MV-4-11 (cell line): Measurements from ENCODE around the gene CT47C1.
"Not testable (repeated sequence)": the region's sequence is repeated elsewhere in the genome, so short reads cannot be mapped to it uniquely, and the experiment has no call there.

Experiments used
- DNase-seq: peaks from one replicate; lab custom pipeline; 2025; lab: John Stamatoyannopoulos, UW

The CT47C1 gene

DNA sequence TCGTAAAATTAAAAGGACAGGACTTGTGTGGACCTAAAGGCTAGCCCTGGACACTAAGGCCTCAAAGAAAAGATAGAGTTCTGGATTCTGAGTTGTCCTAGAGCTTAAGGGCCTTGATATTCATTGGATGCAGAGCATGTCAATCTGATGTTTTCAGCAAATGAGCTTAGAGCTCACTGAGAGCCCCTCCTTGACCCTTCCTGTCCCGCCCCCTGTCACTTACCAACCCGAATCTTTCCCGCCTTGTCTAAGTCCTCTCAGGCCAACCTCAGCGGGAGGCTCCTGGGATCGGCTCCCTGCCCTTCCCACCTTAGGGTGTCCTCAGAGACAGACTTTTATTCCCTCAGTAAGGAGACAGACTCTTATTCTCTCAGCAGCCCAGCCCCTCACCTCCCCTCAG, at the start of gene CT47C1:
Gene CT47C1 (plus strand): TSS at position 250 of the 400 bp plus-strand sequence. CDS start 233 bp downstream, outside the sequence.
- DNase-seq, result no peak

DNA sequence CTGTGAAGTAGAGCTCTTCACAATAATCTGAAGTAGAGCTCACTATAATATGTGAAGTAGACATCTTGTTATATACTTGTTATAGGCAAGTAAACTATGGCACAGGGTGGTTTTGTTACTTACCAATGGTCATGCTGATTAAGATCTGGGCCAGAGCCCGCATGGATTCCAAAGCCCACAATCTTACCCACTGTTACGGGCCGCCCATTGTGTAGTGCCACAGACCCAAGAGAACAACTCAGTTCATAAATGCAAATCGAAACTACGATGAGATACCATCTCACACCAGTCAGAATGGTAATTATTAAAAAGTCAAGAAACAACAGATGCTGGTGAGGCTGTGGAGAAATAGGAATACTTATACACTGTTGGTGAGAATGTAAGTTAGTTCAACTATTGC, 46.9 kb upstream of the CT47C1 start:
- DNase-seq, result no peak

DNA sequence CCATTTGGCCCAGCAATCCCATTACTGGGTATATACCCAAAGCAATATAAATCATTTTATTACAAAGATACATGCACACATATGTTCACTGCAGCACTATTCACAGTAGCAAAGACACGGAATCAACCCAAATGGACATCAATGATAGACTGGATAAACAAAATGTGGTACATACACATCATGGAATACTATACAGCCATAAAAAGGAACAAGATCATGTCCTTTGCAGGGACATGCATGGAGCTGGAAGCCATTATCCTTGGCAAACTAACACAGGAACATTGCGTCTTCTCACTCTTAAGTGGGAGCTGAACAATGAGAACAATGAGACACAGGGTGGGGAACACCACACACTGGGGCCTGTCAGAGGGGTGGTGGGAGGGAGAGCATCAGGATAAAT, 46.4 kb upstream of the CT47C1 start:
- not testable (repeated sequence) for DNase-seq

DNA sequence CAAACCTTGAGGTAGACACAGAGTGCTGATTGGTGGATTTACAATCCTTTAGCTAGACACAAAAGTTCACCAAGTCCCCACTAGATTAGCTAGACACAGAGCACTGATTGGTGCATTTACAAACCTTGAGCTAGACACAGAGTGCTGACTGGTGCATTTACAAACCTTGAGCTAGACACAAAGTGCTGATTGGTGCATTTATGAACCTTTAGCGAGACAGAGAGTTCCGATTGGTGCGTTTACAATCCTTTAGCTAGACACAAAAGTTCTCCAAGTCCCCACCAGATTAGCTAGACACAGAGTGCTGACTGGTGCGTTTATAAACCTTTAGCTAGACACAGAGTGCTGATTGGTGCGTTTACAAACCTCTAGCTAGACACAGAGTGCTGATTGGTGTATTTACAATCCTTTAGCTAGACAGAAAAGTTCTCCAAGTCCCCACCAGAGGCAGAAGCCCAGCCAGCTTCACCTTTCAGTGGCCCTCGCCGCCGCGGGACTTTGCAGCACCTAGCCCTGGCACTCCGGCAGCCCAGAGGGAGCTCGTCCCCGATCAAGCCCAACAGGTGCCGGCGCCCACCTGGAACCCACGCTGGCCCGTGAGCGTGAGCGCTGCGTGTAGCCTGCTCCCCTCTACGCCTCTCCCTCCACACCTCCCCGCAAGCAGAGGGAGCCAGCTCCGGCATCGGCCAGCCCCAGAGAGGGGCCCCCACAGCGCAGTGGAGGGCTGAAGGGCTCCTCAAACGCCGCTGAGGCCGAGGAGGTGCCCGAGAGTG, 44.6 kb upstream of the CT47C1 start:
- not testable (repeated sequence) for DNase-seq

DNA sequence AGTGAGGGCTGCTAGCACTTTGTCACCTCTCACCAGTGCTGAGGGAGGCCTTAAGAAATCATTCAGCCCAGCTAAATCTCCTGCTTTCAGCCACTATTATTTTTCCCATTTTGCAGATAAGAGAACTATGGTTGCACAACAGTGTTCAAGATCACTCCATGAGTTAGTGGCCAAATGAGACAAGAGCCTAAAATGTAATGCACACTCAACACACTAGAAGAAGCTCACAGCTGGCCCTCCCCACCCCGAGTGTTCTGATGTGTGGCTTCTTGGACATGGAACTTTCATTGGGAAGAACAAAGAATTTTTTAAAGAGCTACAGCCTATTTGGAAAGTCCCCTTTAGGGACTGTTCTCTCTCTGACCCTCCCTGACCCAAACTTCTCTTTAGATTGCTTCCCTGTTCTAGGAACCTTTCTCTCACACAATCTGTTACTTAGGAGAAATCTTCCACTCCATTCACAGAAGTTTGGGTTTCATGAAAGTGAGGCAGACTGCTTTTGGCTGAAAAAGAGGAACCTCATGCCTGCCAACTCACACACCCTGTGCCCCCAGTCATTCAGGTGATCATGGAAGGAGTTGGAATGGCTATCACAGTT, 44.0 kb upstream of the CT47C1 start:
- DNase-seq, result peak; percentile 2

DNA sequence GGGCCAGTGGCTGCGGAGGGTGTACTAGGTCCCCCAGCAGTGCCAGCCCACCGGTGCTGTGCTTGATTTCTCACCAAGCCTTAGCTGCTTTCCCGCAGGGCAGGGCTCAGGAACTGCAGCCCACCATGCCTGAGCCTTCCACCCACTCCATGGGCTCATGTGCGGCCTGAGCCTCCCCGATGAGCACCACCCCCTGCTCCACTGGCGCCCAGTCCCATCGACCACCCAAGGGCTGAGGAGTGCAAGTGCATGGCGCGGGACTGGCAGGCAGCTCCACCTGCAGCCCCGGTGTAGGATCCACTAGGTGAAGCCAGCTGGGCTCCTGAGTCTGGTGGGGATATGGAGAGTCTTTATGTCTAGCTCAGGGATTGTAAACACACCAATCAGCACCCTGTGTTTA, 43.1 kb upstream of the CT47C1 start:
- DNase-seq, result not testable (repeated sequence)

DNA sequence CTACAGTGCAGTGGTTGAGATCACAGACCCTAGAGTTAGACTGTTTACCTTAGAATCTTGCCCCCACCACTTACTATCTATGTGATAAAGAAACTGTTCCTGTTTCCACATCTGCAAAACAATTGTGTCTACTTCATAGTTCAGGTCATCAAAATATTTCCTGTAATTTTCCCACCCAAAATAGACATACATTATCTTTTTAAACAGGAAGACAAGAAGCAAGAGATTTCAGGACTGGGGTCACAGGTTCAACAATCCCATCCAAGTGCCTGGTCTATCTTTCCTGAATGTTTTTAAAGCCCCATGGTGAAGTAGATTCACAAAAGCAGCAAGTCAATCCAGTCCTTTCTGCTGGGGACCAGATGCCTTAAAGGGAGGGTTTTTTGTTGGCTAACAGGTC, 41.8 kb upstream of the CT47C1 start:
- no peak for DNase-seq

DNA sequence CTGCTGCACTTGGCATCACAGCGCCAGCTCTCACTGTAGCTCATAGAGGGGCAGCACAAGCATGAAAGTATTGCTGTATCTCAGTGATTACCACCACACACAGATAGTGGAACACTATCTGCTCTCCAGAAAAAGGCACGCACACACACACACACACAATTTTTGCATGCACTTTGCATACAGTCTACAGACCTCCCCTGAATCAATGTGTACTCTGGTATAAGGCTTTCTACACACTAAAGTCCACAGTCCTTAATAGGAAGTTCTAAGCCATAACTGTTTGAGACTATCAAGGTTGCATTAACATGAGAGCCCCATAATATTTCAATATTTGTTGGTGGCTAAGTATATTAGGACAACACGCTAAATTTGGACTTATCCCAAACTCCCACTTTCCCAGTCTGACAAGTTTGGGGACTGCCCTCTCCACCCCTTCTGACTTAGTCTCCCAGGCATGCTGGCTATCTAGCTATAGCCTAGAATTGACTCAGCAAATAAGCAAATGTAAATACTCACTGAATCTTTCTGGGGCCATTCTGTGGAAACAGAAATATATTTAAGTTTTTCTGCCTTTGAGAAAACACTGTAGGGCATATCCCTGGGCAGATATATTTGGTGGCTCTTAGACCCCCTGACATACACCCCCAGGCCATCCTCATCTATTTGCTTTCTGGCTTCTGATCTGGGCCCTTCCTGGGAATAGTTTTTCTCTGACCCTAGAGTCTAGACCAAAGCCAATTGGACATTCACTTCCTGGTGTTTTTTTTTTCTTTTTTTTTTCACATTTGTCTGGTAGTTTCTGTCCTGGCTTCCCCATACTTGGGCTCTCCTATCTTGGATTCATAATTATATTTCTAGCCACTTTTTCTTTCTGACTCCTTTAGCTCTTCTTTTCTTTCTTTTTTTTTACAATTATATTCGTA, 36.4 kb upstream of the CT47C1 start:
- no peak for DNase-seq

DNA sequence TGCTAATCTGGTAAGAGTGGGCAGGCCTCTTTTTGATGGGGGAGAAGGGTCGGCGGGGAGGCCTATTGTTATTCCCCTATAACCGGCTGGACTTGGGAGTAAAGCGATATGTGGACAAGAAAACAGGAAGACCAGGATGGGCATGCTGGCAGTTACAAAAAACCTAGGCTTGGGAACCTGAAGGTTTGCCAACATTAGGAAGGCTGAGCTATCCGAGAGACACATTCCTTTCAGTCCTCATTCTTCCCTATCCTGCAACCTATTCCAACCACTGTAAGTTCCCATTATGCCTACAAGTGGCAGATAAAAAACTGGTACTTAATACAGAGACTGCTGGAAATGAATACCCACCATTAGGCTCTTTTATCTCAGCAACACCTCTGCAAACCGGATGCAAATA, 32.4 kb upstream of the CT47C1 start:
- no peak for DNase-seq

DNA sequence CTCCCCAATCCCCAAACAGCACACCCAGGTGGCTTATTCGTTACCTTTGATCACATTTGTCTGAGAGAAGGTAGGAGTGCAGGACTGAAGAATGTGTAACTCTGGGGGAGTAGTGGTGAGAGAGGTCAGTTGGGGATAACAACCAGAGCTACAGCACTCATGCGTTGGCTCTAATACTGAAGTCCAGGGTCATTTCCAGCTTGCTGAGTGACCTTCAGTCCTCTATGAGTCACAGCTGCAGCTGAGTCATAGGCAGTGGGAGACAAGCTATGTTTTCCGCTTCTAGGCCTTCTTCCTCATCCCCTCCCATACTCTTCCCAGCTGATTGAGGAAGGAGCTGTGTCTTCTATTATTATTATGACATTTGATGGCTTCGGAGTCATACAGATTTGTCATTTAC, 31.6 kb upstream of the CT47C1 start:
- DNase-seq, result peak; percentile 0

DNA sequence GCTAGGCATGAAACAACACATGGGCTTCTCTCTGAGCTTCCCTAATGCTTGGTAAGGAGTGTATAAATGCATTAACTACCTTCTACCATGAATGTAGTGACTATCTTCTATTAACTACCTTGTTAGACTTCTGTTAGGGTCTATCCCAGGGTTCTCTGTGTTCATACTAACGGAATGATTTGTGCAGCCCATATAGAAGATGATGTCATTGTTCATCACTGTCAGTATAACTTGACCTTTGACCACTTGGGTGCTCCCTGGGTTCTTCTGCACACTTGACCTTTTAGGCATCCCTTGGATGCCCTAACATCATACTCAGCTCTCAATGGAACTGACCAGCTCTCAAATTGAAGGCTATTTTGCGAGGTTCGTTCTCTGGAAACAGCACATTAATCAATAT, 30.8 kb upstream of the CT47C1 start:
- no peak for DNase-seq

DNA sequence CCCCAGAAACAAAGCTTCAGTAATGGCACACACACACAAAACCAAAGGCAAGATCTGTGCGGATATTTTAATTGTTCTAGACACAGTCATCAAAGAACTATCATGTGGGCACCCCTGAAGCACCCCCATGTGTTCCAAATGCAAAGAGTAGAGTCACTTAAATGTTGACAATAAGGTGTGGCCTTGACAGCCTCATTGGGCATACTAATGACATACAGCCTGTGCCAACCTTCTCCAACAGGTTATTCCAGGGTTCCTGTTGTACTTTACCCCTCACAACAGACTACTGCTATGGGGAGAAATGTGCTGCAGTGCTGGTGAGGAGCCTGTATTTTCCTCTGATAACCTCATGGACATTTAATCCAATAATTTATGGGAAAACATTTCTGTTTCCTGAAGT, 29.8 kb upstream of the CT47C1 start:
- no peak for DNase-seq

DNA sequence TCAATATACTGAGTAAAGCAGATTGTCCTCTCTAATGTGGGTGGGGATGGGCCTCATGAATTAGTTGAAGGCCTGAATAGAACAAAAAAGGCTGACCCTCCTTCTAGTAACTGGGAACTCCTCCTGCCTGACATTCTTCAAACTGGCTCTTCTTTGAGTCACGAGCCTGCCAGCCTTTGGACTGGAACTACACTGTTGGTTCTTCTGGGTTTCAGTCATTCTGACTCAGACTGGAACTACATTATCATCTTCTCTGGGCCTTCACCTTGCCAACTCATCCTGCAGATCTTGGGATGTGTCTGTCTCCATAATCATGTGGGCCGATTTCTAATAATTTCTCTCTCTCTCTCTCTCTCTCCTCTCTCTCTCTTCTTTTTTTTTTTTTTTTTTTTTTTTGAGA, 26.9 kb upstream of the CT47C1 start:
- DNase-seq, result no peak

DNA sequence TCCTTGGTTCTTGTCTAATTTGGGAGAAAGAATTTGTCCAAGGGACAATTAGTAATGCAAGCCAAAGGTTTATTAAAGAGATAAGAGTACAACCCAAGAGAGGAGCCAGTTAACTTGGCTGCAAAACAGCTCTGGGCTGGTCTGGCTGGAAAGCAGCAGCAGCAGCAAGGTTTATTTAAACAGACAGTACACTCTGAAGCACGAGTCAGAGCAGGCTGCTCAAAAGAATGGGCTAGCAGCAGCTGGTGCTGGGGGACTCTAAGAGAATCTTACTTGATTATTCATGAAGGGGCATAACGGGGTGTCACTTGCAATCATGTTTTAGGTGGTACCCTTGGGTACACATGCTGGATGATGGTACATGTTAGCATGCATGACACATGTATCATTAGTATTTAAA, 17.1 kb upstream of the CT47C1 start:
- no peak for DNase-seq

DNA sequence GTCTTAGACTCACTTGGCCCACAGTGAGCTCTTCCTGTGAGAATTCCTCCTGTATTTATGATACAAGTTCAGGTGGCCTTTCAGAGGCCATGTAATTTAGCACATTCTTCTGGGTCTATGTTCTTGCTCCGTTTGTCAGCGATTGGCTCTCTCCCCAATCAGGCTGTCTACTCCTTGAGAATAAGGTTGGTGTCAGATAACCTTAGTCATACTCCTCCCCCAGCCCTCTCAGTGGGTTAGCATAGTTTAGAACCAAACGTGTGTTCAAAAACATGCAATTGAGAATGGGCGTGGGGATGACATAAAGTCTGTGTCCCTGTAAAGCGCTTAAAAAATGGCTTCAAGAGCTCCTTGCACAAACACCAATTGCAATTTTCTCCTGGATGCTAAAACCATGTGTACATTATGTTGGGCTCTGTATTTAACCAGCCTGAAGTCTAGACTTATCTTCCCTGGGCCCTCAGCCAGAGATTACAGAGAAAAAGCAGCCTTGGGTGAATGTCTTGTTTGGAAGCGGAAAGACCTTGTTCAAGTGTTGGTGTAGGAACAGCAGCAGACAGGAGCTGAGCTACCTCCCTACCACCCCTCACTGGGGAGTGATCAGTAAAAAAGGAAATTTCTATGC, 9.9 kb upstream of the CT47C1 start:
- DNase-seq, result no peak

DNA sequence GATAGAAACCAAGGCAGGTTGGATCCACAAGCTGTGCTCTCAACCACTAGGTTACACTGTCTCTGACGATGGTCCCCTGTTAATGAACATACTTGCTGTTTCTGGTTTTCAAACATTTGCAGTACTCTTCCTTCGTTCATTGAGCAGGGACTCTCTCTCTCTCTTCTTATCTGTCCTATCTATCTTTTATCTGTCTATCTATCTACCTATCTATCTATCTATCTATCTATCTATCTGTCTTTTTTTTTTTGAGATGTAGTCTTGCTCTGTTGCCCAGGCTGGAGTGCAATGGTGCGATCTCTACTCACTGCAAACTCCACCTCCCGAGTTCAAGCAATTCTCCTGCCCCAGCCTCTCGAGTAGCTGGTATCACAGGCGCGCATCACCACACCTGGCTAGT, 9.4 kb upstream of the CT47C1 start:
- DNase-seq, result no peak

DNA sequence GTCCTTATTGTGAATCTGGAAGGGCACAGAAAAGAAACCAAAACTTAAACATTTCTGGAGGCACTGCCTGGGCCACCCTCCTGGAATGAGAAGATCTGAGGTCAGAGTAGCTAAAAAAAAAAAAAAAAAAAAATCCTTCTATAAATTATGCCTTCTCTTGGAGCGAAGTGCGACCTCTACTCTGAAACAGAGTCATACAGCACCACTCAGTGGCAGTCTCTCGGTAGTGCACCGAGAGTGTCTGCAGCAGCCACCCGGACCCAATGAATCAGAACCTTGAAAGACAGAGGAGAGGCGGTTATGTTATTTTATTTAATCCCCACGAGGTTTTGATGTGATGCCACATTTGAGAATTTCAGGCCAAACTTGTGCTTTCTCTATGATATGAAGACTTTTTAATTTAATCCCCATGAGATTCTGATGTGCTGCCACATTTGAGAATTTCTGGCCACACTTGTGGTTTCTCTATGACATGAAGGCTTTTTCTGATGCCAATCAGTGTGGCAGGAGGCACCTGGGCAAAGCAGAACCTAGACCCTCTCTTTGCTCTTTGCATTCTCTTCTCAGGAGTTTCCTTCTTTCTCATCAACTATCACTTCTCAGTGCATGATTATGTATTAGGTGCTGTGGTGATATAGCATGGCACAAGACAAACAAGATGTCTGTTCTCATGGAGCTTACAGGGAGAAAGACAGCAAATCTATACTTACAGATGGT, 5.6 kb upstream of the CT47C1 start:
- DNase-seq, result peak; percentile 27

DNA sequence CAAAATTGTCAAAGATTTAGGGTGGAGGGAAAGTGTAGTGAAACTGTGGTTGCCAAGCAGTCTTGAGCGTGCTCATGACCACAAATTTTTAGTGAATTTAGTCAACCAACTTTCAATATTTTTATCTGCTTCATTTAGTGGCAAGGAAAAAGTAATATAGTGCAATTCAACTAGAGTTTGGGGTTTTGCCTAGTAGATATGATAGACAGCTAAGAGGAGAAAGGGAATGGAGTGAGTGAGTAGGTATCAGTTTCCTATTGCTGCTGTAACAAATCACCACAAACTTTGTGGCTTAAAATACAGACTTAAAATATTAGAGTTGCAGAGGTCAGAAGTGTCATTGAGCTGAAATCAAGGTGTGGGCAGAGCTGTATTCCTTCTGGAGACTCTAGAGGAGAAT, 3.7 kb upstream of the CT47C1 start:
- no peak for DNase-seq

DNA sequence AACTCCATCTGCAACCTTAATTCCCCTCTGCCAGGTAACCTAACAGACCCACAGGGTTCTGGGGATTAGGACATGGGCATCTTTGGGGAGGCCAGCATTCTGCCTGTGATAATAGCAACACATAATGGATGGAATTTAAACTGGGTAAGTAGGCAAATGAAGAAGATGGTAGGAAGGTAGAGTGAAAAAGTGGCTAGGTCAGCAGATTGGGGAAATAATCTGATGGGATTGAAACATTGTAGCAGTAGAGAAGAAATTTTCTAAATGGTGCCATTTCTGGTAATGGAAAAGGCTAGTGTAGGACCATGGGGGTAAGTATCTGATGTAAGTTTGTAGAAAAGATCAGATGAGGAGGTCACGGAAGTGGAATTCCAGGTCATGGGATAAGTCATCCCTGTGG, 3.0 kb upstream of the CT47C1 start:
- DNase-seq, result no peak

DNA sequence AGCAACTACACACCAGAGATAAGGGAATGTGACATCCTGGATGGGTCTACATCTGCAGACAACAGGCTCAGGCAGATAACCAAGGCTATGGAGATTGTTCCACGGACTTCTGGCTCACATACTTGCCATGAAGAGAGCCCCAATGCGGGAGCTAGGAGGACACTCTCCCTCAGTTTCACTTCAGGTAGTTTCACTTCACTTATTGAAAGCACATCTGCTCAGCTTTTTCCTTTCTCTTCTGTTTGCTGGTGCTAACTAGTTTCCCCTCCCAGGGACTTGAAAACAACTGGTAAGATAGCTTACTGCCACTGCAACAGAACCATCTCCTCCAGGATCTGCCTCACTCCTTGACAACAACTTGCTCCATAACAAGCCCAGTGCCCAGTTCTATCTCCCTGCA, 1.4 kb upstream of the CT47C1 start:
- peak; percentile 42 for DNase-seq

DNA sequence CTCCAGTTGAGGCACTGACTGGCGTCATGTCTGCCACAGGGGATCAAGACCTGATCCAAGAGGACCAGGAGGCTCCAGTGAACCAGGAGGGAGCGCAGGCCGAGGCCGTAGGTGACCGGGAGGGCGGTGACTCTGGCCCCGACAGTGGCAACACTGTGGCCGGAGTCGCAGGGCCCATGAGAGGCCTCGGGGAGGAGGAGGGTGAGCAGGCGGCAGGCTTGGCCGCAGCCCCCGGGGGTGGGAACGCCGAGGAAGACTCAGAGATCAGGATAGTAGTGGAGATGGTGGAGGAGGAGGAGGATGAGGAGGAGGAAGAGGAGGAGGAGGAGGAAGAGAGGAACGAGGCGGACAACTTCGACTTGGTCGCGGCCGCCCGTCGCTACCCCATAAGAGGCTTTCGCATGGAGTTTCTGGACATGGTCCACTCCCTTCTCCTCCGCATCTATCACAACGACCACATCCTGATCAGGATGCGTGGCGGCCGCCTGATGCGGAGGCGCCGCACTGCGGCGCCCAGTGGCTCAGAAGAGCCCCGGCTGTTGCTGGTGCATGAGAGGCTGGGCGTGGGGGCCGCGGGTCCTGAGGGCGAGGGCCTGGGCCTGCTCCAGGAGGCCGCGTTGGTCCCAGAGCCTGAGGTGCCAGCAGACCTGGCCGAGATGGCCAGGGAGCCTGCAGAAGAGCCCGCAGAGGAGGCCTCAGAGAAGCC, 560 bp downstream of the CT47C1 start:
- no peak for DNase-seq
